ENCODE measurements around the gene C16orf92.
A peak's percentile ranks its signal among the peaks of the same experiment; 100 is the strongest.
"Not testable (repeated sequence)": the region's sequence is repeated elsewhere in the genome, so short reads cannot be mapped to it uniquely, and the experiment has no call there.

Gene C16orf92

GRCh38 chr16:30027588-30028437 is 4.8 kb downstream of the C16orf92 start:
- no peak for DNase-seq

GRCh38 chr16:30028438-30029076 is 5.6 kb downstream of the C16orf92 start:
- no peak for DNase-seq

GRCh38 chr16:30030011-30030685 is 7.2 kb downstream of the C16orf92 start:
- no peak for DNase-seq

- no peak for DNase-seq
Measured at GRCh38 chr16:30030841-30031413, 7.9 kb downstream of the C16orf92 start, which contains the start of gene TLCD3B. TSS of gene TLCD3B (minus strand) at chr16:30031271. CDS start at chr16:30030527, 744 bp downstream.

- DNase-seq, result no peak
Measured at GRCh38 chr16:30031477-30031918, 8.5 kb downstream of the C16orf92 start.

GRCh38 chr16:30032083-30032819 is 9.3 kb downstream of the C16orf92 start:
- peak; percentile 51 for DNase-seq

GRCh38 chr16:30033270-30033669 is 10.3 kb downstream of the C16orf92 start:
- DNase-seq, result no peak

- DNase-seq, result no peak
Measured at GRCh38 chr16:30040221-30040620, 17.2 kb downstream of the C16orf92 start.

GRCh38 chr16:30040690-30041089 is 17.7 kb downstream of the C16orf92 start:
- DNase-seq, result not testable (repeated sequence)

GRCh38 chr16:30041841-30042240 is 18.8 kb downstream of the C16orf92 start:
- no peak for DNase-seq

GRCh38 chr16:30046178-30046577 is 23.2 kb downstream of the C16orf92 start:
- no peak for DNase-seq

- no peak for DNase-seq
Measured at GRCh38 chr16:30046588-30046987, 23.6 kb downstream of the C16orf92 start.

- DNase-seq, result no peak
Measured at GRCh38 chr16:30049871-30050270, 26.9 kb downstream of the C16orf92 start.

GRCh38 chr16:30051518-30051917 is 28.5 kb downstream of the C16orf92 start:
- no peak for DNase-seq

GRCh38 chr16:30052671-30053372 is 29.8 kb downstream of the C16orf92 start:
- peak; percentile 91 for DNase-seq

GRCh38 chr16:30053376-30054015 is 30.5 kb downstream of the C16orf92 start:
- no peak for DNase-seq

GRCh38 chr16:30054451-30054850 is 31.5 kb downstream of the C16orf92 start:
- DNase-seq, result no peak

GRCh38 chr16:30054959-30055553 is 32.1 kb downstream of the C16orf92 start:
- peak; percentile 51 for DNase-seq

- DNase-seq, result no peak
Measured at GRCh38 chr16:30060346-30060745, 37.3 kb downstream of the C16orf92 start.

- no peak for DNase-seq
Measured at GRCh38 chr16:30060836-30061554, 38.0 kb downstream of the C16orf92 start.

Data from stimulated activated CD4-positive, alpha-beta T cell treated with anti-CD3 and anti-CD28 coated beads, Interleukin-4, amount 100 ng/mL, for 1 hour (primary cell).